Eye (tissue), 1 donor: ENCODE results near the gene GALNT1.
A peak's percentile ranks its signal among the peaks of the same experiment; 100 is the strongest.

Experiments used
- DNase-seq: peaks from one replicate; pipeline ENCODE4 v3.0.0-alpha.2; 2015

Gene GALNT1

DNA sequence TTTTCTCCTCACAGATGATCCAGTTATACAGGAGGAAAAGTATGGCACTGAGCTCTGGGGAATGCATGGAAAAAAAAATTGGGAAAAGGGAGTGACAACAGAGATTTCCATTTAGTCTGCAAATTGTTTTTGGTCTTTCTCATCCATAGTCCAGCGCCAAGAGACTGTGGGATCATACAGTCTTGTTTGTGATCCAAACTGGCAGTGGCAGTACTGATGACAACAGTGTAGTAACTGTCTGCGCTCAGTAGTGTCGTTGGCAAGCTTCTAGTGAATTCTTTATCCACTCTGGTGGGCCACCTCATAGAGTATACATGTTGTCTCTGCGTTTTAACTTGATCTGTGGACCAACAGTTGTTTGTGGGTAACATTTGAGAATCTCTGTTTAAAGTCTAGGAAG is 37.9 kb downstream of the GALNT1 start:
- DNase-seq: no peak

GRCh38 chr18:35619941-35620340 is 38.4 kb downstream of the GALNT1 start:
- DNase-seq: no peak

DNA sequence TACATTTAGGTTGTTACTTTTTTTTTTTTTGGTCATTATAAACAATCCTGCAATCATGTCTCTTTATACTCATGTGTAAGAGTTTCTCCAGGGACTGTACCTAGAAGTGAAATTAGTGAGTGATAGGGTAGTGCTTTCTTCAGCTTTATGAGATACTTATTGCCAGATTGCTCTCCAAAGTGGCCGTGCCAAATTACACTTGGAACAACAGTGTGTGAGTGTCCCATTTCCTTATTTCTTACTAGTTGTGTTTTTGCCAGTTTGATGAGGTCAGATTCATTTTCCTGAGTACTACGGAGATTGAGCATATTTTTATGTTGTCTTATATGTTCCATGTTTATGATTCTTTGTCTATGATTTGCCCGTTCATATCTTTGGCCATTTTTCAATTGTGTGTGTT is 39.2 kb downstream of the GALNT1 start:
- no peak for DNase-seq

DNA sequence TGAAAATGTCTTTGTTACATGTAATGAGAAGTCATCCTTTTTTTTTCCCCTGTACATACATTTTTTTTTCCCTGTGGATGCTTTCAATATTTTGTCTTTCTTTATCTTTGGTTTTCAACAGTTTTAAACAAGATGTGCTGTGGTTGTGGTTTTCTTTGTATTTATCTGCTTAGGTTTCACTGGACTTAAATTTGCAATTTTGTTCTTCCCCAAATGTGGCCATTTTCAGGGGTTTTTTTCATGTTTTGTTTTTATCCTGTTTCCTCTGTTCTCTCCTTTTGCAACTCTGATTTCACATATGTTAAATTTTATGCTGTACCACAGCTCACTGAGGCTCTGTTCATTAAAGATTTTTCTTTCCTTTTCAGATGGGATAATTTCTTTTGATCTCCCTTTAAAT is 41.7 kb downstream of the GALNT1 start:
- no peak for DNase-seq

DNA sequence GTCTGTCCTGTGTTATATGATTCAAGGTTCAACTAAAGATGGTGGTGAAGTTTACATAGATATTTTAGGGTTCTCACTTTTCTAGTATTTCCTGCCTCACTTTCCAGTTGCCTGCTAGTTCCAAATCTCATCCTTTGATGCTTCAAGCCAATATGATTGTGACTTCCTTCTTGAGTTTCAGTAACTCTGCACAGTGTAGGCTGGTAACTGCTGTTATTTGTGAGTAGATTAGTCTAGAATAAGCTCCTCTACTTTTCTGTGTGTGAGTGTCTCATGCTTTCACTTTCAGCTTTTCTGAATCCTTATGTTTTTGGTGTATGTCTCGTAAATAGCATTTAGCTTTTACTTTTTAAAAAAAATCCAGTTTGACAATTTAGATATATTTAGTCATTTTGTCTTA is 42.6 kb downstream of the GALNT1 start:
- DNase-seq: no peak

DNA sequence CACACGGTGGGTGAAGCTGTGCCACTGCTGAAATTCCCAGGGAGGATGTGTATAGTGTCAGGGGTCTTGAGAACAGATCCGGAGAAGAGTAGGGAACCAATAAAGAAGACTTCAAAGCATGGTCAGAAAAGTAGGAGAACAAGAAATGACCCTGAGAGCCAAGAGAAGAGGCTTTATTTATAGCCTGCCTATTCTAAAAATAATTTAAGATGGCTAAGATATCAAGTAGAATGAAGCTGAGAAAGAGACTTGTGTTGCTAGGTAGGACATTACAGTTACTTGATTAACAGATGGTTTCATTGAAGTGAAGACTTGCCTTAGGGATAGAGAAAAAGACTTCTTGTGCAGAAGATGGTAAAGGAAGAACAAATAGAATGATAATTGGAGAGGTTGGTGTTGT is 43.7 kb downstream of the GALNT1 start:
- no peak for DNase-seq

- DNase-seq: no peak
These were observed 52.2 kb downstream of the GALNT1 start for GRCh38 chr18:35633761-35634160.

GRCh38 chr18:35634323-35634722 is 52.8 kb downstream of the GALNT1 start:
- no peak for DNase-seq

DNA sequence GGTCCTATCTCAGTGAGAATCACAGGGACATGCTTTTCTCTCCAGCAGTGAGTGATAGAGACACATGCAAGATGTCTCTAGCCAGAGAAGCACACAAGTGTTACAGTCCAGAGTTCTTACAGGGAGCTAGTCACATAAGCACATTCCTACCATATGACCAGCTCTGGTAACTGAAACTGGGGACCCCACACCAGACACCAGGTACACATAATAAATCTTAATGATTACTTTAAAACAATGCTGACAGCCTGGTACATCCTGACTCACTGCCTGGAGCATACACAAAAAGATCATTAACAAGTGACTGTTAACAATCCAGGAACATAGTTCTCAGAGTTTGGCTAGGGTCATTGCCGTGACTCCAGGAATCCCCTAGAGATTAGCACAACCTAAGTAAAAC is 53.6 kb downstream of the GALNT1 start:
- DNase-seq: no peak

GRCh38 chr18:35637227-35637626 is 55.7 kb downstream of the GALNT1 start:
- no peak for DNase-seq

DNA sequence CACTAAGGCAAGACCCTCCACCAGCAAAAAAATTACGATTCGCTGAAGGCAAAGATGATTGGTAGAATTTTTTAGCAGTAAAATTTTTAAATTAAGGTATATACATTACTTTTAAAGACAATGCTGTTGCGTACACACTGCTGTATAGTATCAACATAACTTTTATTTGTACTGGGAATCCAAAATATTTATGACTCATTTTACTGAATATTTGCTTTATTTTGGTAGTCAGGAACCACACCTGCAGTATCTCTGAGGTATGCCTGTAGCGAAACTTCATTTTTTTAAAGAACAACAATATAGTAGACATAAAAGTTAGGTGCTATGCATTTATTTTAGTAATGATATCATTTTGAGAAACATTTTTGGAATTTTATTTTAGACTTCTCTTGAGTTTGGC is 57.8 kb downstream of the GALNT1 start:
- DNase-seq: no peak

DNA sequence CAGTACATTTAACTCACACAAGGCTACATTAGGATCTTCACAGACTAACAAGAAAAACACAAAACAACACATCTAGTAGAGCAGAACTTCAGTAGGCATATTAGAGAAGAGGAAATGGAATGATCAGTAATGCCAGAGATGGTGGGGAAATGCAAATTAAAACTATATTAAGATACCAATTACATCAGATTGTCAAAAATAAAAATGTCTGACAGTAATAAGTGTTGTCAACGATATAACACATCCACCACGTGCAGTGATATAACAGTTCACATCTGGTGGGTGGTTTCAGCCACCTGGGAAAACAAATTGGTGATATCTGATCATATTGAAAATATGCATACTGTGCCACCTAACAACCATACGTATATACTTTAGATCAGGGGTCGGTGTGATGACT is 59.9 kb downstream of the GALNT1 start:
- DNase-seq: no peak

DNA sequence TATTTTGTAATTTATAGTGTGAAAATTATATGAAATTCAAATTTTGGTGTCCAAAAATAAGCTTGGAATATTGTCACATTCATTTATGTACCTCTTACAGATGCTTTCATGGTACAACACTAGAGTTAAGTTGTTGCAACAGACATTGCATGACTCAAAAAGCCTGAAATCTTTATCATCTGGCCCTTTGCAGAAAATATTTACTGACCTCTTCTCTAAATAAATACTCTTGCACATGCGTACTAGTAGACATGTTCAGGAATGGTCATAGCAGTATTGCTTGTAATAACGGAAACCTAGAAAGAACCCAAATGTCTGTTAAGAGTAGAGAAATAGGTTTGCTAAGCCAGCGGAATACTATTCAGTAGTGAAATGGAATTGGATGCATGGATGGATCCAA is 60.4 kb downstream of the GALNT1 start:
- no peak for DNase-seq

- DNase-seq: no peak
These were observed 61.3 kb downstream of the GALNT1 start for GRCh38 chr18:35642802-35643201.

- no peak for DNase-seq
These were observed 64.9 kb downstream of the GALNT1 start for GRCh38 chr18:35646449-35646848.

DNA sequence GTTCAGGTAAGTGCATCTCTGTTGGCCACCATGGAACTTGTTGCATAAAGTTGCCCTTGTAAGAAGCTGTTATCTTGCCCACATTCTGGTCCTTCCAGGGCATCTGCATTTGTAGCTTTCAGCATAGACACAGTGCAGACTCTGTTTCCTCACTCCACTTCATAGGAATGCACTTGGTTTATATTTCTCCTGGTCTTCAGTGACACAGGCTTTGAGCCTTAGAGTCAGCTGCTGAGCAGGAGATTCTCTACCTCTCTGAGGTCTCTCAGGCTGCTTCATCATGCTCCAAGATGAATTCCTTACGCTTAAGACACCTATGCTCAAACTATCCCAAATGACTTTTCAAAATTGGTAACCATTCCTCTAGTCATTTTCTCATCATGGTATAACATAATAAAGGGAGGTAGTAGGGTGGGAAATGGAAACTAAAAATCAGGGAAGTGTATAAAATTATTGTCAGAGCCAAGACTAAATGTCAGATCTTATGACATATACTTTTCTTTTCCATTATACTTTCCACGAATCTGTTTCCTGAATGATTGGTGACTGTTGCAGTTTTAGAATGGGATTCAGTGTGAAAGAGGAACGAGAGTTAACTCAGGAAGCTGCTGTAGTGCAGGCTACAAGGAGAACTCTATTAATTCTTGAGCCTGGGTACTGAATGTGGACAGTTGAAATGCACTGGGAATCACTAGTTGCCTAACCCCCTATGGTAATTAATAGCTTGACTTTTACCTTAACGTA is 72.0 kb downstream of the GALNT1 start:
- DNase-seq: no peak

DNA sequence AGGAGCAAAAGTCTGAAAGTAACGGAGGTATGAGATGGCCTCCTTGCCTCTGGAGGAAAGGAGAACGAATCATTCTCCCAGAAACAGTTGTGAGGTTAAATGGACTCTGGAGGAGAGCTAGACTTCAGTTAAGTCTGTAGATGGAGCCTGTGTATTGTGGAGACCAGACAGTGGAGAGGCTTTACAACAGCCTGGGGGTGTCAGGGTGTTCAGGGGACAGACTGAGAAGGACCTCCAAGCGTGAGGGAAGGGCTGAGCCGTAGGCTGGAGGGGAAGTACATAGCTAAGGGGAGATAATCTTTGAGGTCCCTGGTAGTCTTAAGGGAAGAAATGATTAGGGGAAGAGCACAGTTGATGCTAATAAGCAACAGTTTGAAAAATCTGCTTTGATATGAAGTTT is 76.6 kb downstream of the GALNT1 start:
- no peak for DNase-seq

DNA sequence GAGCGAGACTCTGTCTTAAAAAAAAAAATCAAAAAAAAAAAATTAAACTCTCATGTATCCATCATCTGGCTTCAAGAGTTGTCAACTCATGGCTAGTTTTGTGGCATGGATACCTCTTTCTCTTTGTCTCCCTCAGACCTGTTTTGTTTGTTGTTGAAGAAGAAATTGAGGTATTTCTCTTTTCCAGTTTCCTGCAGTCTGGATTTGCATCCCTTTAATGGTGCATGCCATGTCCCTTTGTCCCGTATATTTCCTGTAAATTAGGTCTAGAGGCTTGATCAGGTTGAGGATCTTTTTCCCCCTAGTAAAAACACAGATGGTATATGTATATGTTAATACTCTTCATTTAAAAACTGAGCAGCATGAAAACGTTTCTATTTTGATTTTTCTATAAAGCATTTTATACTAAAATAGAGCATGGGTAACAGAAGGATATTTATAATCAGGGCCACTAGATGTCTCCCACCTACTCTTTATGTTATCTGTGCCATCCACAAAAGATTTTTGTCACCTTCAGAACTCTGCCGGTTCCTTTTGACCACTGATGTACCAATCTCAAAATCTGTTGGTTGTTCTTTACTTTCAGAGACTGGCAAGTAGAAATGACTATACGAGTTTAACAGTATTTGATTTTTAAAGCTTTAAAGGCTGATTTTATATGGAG is 80.1 kb downstream of the GALNT1 start:
- DNase-seq: peak; percentile 6

DNA sequence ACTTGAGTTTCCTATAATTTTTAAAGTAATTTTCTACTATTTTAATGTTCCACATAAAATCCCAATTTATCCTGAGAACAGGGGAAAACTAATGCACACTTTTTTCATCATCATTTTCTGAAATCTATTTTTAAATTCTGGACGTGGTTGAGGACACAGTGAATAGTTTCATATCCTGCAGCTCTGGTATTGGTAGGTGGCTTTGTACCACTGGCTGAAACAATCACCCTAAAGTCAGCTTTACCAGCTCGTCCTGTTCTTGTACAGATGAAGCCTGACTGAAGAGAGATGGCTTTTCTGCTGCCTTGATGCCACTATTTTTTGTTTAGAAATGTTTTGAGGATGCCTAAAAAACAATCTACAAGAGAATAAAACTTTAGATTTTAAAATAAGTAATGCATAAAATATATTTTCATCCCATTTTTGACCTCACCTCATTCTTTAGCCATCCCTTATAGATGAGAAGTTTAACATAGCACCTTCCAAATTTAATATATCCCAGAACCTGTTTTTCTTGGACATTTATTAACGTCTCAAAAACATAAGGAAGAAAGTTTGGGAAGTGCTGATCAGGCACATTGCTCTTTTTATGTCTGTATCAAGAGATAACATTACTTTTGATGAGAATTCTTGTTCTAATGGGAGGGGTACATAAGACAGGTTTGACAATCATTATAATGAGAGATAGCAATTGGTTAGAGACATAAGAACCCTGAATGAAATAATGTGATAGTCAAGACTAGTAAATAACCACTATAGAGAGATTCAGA is 80.9 kb downstream of the GALNT1 start:
- no peak for DNase-seq

- DNase-seq: no peak
These were observed 90.5 kb downstream of the GALNT1 start for GRCh38 chr18:35671966-35672603.

- no peak for DNase-seq
These were observed 91.4 kb downstream of the GALNT1 start for GRCh38 chr18:35672897-35673296.

GRCh38 chr18:35673682-35674081 is 92.1 kb downstream of the GALNT1 start:
- no peak for DNase-seq

GRCh38 chr18:35680139-35680551 is 98.6 kb downstream of the GALNT1 start:
- no peak for DNase-seq
